NCI-H2196 treated with DMSO at 0.1 percent for 48 hours (cell line): Measurements from ENCODE around the gene SLC25A53.
"Not testable (repeated sequence)": the region's sequence is repeated elsewhere in the genome, so short reads cannot be mapped to it uniquely, and the experiment has no call there.

Source experiments
- DNase-seq: peaks from one replicate; lab custom pipeline; 2025; ENCODE audit not compliant: unreplicated experiment; lab: John Stamatoyannopoulos, UW

The SLC25A53 gene

DNA sequence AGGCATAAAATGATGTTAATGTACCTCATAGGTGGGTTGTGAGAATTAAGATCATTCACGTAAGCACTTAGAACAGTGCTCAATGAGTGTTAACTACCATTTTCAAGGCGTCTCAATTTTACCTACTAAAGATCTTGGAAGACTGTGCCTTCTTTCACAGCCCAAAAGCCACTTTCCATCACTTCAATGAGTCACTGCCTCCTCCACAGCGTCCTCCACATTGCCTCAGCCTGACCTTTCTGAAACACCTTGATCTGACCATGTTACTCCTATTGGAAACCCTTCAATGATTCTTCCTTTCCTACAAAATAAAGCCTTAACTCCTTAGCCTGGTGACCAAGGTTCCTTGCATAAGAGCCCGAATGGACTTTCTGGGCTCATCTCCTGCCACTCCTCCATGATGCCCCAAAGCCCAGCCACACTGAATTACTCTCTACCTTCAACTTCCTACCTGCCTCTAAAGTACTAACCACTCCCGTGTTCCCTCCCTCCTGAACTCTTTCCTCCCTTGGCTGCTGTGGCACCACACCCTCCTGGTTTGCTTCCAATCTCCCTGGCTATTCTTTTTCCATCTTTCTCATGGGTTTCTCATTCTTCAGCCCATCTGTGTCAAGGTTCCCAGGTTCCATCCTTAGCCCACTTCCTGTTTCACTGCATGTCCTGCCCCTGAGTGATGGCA, 22.1 kb downstream of the SLC25A53 start:
- no peak for DNase-seq

DNA sequence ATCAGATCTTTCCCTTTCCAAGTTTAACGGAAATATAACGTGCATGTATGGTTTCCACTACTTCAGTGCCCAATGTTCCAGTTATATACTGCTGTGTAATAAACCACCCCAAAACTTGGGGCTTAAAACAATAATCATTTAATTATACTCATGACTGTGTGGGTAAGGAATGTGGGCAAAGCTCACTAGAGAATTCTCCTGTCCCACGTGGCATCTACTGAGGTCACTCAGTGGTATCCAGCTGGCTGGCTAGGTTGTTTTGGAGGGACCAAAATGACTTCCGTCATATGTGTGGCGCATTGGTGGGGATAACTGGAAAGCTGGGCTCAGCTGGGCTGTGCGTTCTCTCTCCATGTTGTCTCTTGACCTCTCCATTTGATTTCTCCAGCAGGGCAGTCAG, 26.0 kb downstream of the SLC25A53 start:
- DNase-seq: no peak

DNA sequence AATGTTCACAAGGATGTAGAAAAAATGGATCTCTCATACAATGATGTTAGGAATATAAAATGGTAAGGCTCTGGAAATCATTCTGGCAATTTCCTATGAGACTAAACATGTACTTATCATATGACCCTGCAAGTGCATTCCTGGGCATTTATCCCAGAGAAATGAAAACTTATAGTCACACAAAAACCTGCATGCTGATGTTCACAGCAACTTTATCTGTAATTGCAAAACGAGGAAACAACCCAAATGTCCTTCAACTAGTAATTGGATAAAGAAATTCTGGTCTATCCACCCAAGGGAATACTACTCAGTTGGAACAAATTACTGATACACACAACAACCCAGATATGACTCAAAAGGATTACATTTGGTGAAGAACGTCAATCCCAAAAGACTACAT, 30.0 kb downstream of the SLC25A53 start:
- no peak for DNase-seq

DNA sequence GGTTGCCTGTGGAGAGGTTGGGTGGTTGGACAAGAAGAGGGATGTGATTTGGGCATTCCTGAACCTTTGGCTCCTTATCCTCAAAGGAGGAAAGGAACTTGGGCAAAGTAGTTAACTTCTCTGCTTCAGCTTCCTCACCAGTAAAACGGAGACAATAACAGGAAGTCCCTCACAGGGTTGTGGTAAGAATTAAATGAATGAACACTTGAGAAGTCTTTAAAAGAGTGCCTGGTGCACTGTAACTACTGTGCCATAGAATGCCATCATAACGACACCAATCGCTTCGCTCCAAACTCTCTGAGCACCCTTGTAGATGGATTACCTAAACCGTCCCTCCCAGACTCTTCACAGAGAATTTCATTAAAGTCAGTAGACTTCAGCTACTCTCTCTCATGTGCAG, 34.0 kb downstream of the SLC25A53 start:
- no peak for DNase-seq

DNA sequence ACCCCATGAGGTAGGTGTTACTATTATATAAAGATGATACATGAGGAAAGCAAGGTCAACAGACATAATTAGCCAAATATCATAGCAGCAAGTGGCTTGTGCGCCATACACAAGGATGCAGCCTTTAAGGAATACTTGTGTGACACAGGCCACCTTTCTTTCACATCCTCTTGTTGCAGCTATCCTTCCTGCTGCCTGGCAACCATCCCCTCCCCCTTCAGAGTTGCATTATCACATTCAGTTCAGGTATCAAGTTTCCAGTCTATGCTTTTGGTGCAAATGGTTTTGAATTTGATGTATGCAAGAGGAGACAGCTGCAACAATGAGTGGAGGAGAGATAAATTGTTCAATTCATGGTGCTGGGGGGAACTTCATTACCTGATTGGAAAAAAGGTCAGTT, 38.0 kb downstream of the SLC25A53 start:
- no peak for DNase-seq

DNA sequence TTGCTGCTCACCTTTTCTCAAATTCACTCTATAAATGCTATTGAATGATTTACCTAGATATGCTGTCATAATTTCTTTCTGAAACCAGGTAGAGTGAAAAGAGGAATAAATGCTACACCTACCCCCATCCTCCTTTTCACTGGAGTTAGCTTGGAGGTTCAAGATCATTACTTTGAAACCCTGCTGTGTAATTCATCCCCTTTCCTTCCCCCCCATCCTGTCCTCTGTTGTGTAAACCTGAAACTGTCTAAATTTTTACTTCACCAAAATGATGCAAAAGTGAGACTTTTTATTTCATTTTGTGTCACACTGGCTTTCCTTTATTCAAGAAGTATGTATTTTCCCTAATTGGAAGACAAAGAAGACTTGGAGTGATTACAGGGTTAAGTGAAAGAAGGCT, 39.0 kb downstream of the SLC25A53 start:
- no peak for DNase-seq

DNA sequence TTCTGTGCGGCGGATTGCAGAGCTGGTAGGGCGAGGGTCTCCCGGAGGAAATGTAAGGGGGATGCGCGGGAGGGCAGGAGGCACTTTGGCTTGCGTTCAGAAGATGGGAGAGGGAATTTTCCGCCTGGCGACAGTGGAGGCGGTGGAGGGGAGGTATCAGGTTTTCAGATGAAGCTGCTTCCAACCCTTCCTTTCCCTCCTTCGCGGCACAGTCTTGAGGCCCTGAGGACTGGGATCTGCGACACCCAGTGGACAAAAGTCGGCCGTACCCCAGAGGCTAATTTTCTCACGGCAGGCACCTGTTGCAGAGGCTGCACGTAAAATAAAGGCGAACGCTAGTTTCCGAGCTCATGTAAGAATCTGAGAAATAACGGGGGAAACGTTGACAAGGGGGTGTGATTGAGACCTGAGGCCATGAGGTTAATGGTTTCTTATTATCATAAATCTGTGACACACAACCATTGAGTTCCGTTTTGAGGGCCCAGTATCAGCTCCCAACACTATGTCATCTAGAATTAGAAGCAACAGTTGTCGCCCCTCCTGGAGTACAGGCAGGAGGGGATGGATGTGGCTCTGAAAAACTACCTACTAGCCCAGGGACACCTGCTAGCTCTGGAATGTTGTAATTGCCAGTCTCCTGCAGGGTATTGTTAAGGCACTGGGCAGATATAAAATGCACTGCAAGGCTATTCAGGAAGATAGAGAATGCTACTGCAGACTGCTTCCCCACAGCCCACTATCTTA, 43.4 kb downstream of the SLC25A53 start:
- peak; percentile 16 for DNase-seq

DNA sequence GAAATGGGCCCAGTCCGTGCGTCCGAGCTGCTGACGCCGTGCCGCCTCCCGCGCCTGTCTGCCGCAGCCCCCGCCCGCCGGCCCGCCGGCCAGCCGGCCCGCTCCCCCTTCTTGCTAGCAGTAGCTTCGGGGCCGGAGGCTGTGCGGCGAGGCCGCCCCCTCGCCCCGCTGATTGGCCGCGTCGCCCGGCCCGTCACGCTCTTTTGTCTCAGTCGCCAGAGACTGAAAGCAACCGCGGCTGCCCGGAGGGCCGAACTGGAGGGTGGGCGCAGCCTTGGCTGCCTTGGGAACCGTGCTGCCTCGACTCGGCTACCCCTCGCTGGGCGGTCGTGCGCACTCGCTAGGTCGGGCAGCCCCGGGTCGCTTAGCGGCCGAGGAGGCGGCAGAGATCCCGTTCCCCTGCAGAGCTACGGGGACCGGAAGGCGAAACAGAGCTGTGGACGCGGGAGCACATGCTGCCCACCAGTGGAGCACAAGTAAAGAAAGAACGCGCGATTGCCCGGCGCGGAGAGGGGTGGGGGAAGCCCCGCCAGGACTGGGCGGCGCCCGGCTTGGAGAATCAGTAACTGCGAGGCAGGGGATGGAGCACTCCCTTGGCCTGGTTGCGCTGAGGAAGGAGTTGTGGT, 44.4 kb downstream of the SLC25A53 start, which contains the start of gene ZCCHC18:
Gene ZCCHC18, plus strand, starts transcription at position 198 of the 626 bp plus-strand sequence. CDS start 1,589 bp downstream, outside the sequence.
- peak; percentile 3 for DNase-seq

DNA sequence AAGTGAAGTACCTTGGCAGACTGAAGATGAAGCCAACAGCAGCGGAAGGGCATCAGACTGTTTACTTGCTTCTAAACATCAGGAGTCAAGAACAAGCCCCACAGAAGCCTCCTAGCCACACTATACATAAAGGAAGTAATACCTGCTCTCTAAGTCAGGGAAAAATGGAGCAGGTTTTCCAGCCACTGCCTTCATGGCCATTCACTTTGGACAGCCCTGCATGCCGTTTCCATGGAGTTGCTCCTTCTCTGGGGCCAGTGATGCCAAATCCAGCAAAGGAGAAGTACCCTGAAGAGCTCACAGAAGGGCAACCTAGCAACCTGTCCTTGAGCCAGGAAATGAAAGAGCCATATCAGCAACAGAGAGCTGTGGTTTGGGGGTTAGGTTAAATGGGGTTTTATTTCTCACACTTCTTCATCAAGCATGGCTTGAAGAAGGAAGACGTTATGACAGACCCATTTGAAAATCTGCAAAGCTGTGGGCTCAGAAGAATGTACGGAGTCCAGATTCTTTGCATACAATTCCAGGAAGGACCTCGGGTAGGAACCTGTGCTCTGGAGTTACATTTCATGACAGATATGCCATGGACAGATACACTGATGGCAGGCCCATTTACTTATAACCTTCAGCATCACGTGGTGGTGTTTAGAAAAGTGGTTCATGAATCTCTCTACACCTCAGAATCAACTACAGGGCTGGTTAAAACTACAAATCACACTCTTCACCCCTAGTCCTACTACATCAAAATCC, 46.1 kb downstream of the SLC25A53 start:
- not testable (repeated sequence) for DNase-seq

DNA sequence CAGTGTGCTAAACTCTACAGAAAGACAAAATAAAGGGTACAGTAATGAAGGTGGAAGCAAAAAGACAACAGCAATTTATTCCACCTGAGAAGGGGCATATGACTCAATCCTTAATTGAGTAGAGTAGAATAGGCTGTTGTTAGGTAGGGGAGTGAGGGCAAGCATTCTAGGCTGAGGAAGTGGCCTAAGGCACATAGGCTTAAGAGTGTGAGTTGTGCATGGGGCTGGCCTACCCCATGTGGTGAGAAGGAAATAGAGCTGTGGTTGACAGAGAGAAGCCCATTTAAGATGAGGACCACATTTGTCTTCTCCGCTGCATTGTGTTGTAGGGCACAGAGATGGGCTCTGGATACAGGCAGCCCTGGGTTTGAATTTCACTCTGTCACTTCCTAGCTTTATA, 47.9 kb downstream of the SLC25A53 start:
- no peak for DNase-seq

DNA sequence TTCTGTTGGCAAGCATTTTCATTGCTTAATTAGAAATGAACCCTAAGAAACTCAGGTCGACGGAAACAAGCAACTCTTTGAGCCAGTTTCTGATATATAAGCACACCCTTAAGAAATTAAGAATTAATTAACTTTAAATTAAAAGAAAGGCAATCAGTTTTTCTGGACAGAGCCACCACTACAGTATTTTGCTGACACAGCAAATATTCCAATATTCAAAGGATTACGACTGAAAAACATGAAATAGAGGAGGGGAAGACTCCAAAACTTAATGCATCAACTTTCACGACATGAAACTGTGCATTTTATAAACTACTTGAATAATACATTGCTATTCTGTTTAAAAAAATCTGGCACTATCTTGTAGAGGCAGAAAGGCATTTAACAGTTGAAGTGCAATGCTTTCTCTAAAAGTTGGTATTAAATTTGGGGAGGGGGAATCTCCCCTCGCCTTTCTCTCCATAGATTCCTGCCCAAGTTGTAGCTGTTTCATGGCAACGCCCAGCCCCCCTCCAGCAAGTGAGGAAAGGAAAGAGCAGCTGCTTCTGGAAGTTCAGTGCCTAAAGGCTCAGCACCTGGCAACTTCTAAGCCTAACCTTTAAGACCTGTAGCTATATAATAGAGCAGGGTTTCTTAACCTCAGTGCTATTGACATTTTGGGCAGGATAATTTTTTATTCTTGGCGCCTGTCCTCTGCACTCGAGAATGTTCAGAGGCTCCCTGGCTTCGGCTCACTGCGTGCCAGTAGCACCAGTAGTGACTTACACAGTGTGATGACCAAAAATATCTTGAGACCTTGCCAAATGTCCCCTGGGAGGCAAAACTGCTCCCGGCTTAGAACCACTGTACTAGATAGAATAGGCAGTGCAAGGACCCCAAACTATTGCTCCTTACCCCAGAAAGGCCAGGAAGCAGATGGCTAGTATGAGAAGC, 51.2 kb downstream of the SLC25A53 start:
- no peak for DNase-seq

DNA sequence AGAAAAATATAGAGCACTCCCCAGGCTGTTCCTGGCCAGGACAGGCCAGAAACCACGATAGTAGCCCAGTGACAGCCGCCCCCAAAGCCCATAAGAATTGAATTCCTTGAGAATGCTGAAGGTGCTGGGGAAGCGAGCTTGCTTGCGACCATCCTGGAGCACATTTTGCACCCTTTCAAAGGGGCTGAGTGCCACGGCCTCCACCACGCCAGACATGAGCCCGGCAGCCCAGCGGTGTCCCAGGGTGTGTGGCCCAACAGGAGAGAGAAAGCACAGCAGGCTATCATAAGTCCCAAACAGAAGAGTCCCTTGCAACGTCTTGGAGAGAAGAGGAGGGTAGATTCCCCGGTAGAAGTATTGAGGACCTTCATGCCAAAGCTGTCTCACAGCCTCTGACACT, 52.1 kb downstream of the SLC25A53 start:
- DNase-seq: no peak

DNA sequence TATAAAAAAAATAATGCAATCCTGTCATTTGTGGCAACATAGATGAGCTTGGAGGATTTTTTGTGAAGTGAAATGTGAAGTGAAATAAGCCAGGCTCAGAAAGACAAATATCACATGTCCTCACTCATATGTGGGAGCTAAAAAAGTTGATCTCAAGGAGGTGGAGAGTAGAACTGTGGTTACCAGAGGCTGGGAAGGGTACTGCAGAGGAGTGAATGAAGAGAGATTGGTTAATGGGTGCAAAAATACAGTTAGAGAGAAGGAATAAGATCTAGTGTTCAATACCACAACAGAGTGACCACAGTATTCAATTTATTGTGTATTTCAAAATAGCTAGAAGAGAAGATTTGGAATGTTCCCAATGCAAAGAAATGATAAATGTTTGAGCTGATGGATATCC, 57.9 kb downstream of the SLC25A53 start:
- no peak for DNase-seq

DNA sequence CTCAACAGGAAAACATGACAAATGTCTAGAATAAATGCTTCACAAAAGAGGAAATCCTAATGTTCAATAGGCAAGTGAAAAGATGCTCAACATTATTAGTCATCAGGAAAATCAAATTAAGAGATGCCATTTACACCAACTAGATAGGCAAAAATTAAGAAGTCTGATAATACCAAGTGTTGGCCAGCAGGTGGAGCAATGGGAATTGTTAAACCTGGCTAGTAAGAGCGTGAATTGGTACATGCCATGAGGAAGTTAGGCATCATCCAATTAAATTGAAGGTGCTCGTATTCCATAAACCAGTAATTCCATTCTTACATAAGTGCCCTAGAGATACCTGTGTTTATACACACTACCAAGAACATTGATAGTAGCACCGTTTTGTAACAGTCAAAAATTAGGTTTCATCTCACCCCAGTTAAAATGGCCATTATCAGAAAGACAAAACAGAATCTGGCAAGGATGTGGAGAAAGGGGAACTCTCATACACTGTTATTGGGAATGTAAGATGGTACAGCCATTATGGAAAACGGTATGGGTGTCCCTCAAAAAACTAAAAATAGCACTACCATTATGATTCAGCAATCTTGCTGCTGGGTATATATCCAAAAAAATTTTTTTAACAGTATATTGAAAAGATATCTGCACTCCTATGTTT, 58.5 kb downstream of the SLC25A53 start:
- DNase-seq: peak; percentile 46

DNA sequence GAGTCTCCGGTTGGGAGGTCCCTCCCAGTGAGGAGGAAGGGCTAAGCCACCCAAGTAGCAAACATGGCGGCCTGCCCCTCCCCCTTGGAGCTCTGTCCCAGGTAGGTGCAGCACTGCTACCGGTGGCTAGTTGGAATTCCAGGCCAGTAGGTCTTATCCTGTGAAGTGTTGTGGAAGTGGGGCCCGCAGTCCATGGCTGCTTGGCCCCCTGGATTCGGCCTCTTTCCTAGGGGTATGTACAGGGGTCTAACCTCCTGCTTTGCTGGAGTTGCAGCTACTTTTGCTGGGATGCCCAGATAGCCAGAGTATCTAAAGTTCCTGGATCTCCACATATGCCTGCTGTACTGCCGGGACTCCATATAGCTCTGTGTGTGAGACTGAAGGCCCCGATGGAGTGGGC, 70.9 kb downstream of the SLC25A53 start:
- no peak for DNase-seq

DNA sequence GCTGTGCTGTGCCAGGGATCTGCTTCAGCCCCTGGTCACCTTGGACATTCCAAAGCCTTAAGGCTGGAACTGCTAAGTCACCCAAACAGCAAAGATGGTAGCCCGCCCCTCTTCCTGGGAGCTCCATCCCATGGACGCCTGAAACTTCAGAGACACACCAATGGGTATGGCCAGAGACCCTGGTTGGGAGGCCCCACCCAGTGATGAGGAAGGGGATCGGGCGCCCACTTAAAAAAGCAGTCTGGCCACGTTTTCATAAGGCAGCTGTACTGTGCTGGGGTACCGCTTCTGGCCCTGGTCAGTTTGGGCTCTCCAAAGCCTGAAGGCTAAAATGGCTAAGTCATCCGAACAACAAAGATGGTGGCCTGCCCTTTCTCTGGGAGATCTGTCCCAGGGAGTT, 71.3 kb downstream of the SLC25A53 start:
- DNase-seq: no peak

DNA sequence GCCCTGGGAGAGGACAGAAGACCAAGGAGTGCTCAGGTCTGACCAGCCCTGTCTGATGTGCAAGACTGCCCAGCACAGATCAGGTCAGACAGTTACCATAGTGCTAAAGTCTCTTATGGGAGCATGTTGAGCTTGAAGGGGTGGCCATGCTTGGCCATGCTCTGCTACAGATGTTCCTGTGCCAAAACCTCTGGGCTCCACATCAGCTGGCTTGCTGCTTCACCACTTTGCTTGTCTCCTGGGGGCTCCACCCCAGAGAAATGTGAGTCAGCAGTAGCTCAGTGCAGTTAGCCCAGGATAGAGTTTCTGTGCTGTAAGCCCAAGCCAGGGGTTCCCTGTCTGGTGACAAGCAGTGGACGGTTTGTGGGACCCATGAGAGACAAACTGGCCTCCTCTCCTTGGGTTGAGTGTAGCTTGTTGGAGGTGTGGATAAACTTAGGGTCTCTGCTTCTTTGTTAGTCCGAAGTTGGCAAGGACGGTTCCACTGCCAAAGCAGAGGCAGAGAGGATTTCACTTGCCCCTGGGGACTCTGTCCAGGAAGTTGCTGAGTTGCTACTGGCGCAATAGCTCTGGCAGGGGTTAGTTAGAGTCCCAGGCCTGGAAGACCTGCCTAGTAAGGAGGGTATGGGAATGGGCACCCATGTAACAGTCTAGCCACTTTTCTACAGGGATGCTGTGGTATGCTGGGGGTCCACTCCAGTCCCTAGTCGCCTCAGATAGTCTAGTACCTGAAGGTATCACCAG, 72.1 kb downstream of the SLC25A53 start:
- no peak for DNase-seq

DNA sequence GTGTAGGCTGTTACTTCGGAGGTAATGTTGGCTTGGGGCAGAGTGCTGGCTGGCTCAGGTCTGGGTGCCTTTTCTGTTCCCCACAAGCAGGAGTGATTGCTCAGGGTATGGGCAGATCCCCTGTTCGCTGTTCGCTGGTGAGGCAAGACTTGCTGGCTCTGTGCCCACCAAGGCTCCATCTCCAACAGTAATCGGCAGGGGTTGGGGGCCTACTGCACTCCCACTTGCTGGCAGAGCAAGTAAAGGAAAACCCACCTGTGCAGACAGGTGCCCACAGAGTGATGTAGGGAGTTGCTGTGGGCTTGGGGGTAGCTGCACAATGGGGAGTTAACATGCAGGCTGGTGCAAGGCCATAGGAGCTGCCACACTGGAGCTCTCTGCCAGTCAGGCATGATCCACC, 72.7 kb downstream of the SLC25A53 start:
- DNase-seq: no peak

DNA sequence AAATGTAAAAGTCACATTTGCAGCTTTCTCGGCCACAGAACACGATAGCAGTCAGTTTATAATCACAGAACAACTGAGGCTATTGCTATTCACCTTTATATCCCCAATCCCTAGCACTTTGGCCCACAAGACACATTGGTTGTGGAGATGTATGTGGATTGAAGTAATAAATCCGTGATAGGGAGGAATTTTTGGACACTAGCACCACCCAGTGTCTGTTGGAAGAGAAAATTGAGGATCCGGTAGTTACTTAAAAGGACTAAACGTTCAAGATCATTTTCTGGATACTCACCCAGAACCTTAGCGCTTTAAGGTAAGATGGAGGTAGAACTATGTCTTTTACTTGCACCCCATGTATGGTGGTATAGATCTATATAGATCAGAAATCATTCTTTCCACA, 79.0 kb downstream of the SLC25A53 start:
- DNase-seq: not testable (repeated sequence)
